ENCODE data around the gene OR4D5.

DNA sequence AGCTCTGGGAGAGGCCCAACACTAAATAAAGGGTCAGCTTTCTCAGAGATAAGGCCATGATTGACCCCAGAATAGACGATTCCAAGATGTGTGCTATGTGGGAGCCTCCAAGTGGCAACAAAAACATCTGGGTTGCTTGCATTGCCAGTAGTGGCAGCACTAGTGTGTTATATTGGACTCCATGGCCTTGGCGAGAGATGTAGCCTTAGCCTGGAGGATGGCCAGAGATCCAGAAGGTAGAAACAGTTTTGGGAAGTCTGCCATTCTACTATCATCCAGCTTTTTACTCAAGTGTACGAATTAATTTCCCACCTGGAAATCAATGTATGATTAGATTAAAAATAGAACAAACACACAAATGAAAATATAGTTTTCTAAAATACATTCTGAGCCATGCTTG, 34.5 kb upstream of the OR4D5 start:
- TF ChIP-seq, protein P1, sequence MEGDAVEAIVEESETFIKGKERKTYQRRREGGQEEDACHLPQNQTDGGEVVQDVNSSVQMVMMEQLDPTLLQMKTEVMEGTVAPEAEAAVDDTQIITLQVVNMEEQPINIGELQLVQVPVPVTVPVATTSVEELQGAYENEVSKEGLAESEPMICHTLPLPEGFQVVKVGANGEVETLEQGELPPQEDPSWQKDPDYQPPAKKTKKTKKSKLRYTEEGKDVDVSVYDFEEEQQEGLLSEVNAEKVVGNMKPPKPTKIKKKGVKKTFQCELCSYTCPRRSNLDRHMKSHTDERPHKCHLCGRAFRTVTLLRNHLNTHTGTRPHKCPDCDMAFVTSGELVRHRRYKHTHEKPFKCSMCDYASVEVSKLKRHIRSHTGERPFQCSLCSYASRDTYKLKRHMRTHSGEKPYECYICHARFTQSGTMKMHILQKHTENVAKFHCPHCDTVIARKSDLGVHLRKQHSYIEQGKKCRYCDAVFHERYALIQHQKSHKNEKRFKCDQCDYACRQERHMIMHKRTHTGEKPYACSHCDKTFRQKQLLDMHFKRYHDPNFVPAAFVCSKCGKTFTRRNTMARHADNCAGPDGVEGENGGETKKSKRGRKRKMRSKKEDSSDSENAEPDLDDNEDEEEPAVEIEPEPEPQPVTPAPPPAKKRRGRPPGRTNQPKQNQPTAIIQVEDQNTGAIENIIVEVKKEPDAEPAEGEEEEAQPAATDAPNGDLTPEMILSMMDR (IDR thresholded peaks at IDR 0.05), result no peak
- no peak for TF ChIP-seq POLR2A (IDR thresholded peaks at IDR 0.05)
